HT1080 (cell line): ENCODE measurements around the gene PYGB. TPM values are rescaled to one million over a fixed set of nuclear protein-coding genes. Genes with fewer than 3 reads are reported as not detected.
"Not testable (repeated sequence)": the region's sequence is repeated elsewhere in the genome, so short reads cannot be mapped to it uniquely, and the experiment has no call there.

Source experiments
- DNase-seq: peaks from one replicate; pipeline ENCODE4 v3.0.0-alpha.2; 2015; ENCODE audit warnings: low read depth
- total RNA-seq: library from RNA; depleted of rRNA; stranded (reverse); fragments of >200 nt; shearing (Covaris generic); gene quantifications from 2 replicates; pipeline ENCODE4 v1.2.3, GENCODE V29; 2014

PYGB gene
- total RNA-seq, 1 experiment from 2014 or later: 121 TPM

DNA sequence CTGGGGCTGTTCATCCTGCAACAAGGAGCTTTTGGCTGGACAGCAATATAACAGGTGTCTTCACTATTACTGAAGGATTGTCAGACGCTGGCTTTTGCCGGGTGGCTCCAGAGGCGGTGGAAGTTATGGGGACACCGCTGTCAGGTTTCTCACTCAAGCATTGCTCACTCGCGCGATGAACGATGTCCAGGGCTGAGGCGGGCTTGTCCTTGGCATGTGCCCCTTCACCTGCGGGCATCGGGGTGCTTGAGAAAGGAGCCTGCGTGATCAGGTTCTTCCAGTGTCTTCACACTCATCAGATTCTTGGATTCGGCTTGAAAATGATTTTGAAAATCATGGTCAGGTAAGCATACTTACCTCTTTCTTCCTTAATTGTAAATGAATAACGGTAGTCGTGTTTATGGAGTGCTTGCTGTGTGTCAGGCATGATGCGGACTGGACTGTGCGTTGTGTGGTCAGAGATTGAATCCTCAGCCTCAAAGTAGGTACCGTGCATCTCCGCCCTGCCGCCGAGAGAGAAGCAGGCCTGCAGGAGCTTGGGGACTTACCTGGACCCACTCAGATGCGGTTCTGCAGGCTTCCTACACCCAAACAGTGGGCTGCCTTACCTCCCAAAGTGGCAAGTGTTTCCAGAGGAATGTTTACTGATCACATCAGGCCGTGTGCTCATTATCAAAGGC lies 18.3 kb upstream of the PYGB start:
- no peak for DNase-seq

DNA sequence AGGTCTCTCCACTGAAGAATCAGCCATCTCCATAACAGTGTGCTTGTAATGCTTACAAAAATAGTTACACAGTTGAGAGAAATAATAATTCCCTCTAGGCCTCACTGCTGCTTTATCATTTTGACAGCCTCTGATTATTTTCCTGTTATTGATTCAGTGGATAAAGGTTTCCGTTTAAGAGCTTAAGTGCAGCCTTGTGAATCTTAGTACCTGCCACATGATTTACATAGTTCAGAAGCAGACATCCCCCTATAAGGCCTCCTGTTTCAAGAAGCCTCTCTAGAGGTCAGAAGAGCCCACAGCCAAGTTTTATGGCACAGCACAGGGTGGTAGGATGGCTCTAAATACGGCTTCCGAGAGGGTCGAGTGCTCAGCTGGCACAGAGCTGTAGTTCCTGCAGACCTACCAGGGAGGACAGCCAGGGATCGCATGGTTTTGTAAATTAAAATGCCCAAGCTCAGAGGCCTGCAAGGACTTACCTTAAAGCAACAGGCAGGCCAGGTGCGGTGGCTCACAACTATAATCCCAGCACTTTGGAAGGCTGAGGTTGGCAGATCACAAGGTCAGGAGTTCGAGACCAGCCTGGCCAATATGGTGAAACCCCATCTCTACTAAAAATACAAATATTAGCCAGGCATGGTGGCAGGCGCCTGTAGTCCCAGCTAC lies 17.6 kb upstream of the PYGB start:
- no peak for DNase-seq

DNA sequence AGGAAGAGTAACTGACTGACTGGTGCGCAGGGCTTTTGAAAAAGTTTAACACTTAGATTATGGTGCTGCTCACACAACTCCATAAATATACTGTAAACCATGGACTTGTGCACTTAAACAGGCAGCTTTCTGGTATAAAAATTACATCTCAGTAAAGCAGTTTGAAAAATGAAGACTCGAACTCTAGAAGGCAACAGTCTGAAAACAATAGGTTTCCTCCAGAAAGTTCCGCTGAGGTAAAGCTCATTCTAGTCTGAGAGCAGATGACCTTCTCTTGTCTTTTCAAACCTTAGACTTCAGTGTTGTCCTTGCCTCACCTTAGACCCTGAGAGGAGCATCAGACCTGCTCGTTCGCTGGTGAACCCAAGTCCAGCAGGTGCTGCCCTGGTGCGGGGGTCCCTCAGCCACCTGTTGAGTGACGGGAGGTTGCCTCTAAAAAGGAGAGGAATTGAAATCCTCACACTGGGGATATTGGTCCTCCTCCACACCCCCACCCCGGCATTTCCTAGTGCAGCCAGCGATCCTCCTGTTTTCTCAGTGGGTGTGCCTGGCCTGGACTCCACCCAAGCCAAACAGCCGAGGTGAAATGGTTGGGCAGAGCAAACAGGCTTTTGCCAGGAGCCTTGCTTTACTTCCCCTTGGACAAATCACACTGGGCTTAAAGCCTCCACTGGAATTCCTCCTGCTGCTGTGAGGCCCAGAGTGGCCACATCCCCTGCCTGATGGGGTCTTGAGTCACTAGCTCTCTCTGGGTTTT lies 14.7 kb upstream of the PYGB start:
- peak; percentile 95 for DNase-seq

DNA sequence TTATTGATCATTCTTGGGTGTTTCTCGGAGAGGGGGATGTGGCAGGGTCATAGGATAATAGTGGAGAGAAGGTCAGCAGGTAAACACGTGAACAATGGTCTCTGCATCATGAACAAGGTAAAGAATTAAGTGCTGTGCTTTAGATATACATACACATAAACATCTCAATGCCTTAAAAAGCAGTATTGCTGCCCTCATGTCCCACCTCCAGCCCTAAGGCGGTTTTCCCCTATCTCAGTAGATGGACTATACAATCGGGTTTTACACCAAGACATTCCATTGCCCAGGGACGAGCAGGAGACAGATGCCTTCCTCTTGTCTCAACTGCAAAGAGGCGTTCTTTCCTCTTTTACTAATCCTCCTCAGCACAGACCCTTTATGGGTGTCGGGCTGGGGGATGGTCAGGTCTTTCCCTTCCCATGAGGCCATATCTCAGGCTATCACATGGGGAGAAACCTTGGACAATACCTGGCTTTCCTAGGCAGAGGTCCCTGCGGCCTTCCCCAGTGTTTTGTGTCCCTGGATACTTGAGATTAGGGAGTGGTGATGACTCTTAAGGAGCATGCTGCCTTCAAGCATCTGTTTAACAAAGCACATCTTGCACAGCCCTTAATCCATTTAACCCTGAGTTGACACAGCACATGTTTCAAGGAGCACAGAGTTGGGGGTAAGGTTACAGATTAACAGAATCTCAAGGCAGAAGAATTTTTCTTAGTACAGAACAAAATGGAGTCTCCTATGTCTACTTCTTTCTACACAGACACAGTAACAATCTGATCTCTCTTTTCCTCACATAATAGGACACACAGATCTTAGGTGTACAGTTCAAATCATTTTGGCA lies 13.7 kb upstream of the PYGB start:
- not testable (repeated sequence) for DNase-seq

DNA sequence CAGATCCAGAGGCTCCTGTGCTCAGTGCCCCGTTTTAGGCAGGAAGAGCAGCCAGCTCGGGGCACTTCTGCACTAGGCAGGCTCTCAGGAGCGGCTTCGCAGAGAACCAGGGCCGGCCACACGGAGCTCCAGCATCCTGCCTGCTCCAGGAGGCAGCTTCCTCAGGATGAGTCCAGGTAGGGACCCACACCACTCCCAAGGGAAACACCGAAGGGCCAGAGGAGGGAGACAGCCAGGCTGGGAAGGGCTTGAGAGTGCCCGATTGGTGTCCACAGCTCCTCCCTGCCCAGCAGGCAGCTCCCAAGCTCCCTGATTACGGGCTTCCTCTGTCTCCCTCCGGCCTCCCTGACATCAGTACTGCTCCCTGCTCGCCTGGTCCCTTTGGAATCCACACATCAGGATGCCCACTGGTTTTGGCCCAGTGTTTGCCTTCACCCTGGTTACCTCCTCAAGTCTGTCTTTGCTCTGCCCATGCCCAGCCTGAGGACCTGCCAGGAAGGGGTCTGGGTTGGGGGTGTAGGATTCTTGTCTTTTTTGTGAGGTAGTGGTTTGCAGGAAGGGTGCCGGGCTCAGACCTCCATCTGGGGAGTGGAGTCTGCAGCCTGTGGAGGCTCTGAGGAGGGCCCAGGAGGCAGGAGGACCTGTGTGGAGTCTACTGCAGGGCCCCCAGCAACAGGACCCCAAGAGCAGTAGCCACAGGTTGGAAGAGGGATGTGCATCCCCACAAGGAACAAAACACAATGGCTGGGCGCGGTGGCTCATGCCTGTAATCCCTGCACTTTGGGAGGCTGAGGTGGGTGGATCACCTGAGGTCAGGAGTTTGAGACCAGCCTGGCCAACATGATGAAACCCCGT lies 11.2 kb upstream of the PYGB start:
- no peak for DNase-seq

DNA sequence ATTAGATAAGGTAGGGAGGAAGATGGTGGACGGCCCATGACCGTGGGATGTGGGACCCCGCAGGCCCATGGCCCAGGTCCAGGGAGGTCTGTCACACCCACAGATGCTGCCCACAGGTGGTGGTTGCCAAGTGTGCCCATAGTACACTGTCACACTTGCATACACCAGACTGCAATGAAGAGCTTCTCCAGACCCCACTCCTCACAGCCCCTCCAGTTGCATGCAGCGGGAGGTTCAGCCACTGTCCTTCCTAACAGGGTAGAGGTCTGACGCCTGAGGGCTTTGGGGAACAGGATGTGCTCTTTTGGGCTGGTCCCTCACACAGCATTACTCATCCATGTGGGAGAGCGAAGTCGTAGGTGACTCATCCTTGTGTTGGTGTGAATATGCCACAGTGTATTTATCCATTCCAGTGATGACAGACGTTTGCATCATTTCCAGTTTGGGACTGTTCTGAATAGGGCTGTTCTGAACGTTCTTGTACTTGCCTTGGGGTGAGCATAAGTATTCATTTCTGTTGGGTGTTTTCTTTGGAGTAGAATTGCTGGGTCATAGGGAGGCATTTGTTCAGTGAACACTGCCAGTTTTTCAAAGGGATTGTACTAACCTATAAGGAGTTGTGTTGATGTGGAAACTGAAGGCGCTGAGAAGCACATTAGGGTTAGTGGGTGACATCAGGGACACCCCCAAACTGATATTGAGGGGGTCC lies 10.1 kb upstream of the PYGB start:
- DNase-seq: peak; percentile 99

DNA sequence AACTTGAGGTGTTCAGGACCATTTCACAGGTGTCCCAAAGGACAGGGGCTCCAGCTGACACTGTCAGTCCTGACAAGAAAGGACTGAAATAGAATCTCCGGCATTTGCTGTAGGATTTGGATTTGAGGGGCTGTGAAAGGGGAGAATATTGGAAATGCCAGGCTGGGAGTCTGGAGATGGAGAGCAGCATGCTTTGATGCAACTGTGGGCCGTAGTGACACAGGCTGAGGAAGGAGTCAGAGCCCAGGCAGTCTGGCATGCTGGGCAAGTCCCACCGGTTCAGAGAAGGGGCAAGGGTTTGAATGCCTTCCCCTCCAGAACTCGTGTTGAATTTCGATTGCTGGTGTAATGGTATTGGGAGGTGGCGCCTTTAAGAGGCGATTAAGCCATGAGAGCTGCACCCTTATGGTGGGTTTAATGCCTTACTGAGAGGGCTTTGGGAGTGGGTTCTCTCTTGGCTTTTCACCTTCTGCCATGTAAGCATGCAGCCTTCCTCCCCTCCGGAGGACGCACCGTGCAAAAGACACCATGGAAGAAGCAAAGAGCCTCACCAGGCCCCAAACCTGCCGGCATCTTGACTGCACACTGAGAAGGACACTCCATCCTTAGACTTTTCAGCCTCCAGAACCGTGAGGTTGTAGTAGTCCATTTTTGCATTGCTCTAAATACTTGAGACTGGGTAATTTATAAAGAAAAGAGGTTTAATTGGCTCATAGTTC lies 9.4 kb upstream of the PYGB start:
- peak; percentile 47 for DNase-seq

DNA sequence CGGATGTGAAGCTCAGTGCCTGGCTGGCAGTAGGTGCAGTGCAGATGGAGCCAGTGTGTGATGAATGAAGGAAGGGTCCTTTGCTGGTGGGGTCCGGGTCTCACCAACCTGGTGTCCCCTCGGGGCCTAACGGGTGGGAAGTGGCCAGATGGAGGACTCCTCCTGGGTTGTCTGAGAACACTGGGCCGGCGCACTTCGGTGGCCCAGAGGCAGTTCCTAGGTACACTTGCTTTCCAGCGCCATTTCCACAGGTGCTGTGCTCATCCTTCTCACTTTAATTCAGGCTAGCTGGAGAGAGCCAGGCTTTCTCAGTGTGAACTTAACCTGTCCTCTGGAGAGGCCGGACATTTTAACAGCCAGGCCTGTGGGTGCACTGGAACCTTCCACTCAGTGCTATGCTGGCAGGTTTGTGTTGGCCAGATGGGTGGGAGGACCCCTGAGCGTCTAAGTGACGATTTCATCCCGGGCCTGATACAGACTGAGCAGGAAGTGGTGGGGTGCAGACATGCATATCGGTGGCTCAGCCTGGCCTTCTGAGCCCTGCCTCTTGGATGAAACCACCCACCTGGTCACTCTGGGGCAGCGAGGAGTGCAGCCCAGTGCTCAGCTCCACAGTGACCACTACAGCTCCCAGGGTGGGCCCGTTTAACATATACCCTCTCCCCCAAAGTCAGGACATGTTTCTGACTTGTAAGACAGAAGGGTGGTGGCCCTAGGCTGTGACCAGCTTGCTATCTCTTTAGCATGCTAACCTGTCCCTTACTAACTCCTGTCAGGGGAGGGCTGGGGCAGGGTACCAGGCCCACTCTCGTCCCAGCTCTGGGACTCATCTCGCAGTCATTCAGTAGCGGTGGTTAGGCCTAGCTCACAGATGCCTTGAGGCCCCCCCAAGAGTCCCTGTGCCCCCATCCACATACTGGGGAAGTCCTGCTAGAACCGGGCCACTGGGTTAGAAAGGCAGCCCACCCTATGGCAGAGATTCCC lies 8.2 kb upstream of the PYGB start:
- DNase-seq: no peak

DNA sequence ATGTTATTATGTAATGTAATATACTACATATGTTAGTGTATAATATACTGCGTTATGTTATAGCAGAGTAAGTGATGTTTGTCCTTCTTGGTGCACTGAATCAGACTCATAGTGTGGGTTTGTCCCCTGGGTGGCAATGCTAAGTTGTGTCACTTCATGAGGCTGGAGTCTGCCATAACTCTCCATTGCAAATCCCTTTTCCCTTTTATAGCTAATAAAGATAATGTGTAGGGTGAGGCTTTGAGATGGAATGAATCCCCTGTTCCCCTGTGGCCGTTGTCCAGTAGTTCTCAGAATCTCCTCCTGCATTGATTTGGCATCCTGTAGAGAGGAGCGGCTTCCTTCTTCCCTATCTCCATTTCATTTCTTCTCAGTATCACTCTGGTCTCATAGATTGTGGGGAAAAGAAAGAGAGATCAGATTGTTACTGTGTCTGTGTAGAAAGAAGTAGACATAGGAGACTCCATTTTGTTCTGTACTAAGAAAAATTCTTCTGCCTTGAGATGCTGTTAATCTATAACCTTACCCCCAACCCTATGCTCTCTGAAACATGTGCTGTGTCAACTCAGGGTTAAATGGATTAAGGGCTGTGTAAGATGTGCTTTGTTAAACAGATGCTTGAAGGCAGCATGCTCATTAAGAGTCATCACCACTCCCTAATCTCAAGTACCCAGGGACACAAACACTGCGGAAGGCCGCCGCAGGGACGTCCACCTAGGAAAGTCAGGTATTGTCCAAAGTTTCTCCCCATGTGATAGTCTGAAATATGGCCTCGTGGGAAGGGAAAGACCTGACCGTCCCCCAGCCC lies 6.8 kb upstream of the PYGB start:
- DNase-seq: not testable (repeated sequence)

DNA sequence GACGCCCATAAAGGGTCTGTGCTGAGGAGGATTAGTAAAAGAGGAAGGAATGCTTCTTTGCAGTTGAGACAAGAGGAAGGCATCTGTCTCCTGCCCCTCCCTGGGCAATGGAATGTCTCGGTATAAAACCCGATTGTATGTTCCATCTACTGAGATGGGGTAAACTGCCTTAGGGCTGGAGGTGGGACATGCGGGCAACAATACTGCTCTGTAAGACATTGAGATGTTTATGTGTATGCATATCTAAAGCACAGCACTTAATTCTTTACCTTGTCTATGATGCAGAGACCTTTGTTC lies 6.3 kb upstream of the PYGB start:
- DNase-seq: not testable (repeated sequence)

DNA sequence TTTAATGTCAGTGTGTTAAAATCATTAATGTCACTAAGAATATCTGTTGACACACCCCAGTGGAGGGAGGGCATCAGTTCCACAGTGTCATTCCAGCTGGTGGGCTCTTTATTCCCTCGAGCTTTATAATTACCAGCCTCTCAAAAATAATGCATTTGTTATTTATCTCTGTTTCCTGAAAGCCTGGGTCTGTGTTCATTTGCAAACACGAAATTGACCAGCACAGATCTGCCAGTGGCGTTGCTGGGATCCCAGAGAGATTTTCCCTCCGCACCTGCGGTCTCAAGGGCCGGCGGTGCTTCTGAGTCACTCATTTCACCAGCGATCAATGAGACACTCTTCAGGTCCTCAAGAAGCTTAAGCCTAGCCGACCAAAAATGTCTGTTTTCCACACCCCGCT lies 5.7 kb upstream of the PYGB start:
- no peak for DNase-seq

DNA sequence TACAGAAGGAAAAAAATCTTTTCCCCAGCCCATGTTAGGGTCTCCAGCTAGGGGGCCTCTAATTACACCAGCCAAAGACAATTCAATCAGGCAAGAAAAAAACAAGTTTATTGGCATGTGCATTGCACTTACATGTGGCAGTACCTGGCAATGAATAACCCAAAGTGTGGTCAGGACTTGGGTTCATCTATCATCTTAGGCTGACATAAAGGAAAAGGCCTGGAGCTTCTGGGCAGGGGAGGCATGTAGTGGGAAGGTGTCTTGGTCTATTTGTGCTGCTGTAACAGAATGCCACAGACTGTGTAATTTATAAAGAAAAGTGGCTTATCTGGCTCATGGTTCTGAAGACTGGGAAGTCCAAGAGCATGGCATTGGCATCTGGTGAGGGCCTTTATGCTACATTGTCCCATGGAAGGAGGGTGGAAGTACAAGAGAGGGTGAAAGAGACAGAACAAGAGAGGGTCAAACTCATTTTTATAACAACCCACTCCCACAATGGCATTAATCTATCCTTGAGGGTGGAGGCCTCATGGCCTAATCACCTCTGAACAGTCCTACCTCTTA lies 4.4 kb upstream of the PYGB start:
- no peak for DNase-seq

DNA sequence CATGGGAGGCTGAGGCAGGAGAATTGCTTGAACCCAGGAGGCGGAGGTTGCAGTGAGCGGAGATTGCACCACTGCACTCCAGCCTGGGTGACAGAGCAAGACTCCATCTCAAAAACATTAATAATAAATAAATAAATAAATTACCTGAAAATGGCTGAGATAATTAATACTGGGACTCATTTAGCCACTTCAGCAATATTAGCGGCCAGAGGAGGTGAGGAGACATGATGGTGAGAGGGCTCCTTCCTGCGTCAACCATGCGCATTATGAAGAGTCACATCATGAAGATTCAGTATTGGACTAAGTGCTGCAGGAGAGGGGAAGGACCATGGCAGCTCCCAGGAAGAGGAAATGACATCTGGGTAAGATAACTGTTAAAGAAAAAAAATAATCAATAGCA lies 2.9 kb upstream of the PYGB start:
- no peak for DNase-seq

DNA sequence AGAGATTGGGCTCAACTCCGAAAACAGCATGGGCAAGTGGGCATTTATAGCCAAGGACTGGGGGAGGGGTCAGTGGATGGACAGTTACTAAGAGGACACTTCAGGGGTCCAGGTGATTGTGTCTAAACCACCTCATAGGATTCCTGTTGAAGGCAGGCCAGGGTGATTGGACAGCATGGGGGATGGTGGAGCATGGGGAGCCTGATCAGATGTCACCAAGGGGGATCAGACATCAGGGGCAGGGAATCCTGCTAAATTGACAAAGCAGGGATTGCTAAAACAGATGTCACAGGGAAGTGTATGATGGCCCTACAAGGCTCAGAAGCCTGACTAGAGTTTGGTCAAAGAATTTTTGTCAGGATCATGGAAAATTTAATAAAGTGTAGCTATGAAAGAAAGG lies 2.4 kb upstream of the PYGB start:
- no peak for DNase-seq

DNA sequence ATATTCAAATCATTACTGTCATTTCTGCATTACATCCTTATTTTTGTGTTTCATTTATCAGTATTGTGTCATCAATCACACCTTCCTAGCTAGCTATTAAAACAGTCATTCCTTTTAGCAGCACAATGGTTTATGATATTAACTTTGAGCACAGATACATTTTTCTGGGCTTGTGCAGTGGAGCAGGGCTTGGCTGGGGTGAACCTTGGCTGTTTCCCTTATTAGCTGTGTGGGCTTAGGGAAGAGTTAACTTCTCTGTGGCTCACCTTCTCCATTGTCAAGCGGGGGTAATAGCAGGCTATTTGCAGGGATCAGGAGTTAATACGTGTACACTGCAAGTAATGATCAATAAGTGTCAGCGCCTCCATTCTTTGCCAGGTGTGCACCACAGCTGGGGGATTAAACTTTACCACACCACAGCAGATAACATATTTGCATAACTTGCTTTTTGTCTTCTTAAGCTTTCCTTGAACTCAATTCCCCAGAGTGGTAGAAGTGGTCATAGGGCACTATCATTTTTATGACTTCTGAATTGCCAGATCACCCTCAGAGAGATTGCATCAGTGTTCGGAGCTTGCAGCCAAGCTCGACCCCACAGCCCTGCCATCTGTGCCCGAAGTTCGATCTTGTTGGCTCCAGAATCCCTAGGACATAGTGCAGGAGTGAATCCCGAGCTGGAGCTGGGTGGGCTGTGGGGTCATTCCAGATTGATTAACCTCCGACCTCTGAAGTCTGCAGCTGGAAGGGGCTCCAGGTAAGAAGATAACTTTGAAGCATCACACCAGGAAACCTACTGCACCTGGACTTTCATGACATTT lies 1.5 kb upstream of the PYGB start:
- DNase-seq: no peak

DNA sequence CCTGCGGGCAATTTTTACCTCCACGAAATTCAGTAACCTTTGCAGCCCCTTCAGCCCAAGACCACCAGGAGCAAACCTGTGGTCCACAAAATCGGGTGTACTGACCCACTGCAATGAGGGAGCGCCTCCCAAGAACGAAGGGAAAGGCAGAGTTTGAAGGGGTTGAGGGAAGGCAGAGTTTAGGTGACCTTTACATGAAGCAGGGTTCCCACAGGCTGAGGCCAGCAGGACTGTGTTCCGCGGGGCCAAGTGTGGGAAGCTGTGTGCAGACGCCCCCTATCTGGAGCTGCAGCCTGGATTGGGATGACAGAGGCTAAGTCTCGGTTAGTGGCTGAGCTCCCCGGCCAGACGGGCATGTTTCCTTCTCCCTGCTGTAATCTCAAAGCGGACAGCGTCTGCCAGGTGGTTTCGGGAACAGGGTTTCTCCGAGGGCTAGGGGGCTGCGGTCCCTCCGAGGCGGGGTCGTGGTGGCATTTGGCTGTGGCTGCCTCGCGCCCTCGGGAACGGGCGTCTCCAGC lies 826 bp upstream of the PYGB start:
- DNase-seq: peak; percentile 82
